Neural cell (in vitro differentiated cells): Measurements from ENCODE around the gene ZMYM3.

Experiments used
- CTCF ChIP-seq: fragments of 450-650 bp; IDR thresholded peaks from 2 replicates; pipeline ENCODE4 v1.5.1; 2014; ENCODE audit warnings: antibody characterized with exemption, mild to moderate bottlenecking, moderate library complexity; ENCODE audit not compliant: poor library complexity, severe bottlenecking
- MXI1 ChIP-seq: fragments of 450-650 bp; conservative IDR thresholded peaks from 2 replicates; pipeline ENCODE4 v1.6.1; 2014; ENCODE audit warnings: antibody characterized with exemption, mild to moderate bottlenecking; ENCODE audit not compliant: poor library complexity, severe bottlenecking
- RAD21 ChIP-seq: fragments of 450-650 bp; conservative IDR thresholded peaks from 2 replicates; pipeline ENCODE4 v1.6.1; 2014; ENCODE audit warnings: antibody characterized with exemption, mild to moderate bottlenecking, moderate library complexity
- TAF1 ChIP-seq: IDR thresholded peaks from 2 replicates; pipeline ENCODE4 v1.6.1; 2012; ENCODE audit warnings: low read depth
- TF ChIP-seq, protein P1 (sequence below): IDR thresholded peaks from 2 replicates; pipeline ENCODE4 v1.6.1; 2012; ENCODE audit warnings: borderline replicate concordance

- TF ChIP-seq TAF1 (no peak), CTCF (no peak), RAD21 (no peak), MXI1 (no peak)
- TF ChIP-seq, protein P1, sequence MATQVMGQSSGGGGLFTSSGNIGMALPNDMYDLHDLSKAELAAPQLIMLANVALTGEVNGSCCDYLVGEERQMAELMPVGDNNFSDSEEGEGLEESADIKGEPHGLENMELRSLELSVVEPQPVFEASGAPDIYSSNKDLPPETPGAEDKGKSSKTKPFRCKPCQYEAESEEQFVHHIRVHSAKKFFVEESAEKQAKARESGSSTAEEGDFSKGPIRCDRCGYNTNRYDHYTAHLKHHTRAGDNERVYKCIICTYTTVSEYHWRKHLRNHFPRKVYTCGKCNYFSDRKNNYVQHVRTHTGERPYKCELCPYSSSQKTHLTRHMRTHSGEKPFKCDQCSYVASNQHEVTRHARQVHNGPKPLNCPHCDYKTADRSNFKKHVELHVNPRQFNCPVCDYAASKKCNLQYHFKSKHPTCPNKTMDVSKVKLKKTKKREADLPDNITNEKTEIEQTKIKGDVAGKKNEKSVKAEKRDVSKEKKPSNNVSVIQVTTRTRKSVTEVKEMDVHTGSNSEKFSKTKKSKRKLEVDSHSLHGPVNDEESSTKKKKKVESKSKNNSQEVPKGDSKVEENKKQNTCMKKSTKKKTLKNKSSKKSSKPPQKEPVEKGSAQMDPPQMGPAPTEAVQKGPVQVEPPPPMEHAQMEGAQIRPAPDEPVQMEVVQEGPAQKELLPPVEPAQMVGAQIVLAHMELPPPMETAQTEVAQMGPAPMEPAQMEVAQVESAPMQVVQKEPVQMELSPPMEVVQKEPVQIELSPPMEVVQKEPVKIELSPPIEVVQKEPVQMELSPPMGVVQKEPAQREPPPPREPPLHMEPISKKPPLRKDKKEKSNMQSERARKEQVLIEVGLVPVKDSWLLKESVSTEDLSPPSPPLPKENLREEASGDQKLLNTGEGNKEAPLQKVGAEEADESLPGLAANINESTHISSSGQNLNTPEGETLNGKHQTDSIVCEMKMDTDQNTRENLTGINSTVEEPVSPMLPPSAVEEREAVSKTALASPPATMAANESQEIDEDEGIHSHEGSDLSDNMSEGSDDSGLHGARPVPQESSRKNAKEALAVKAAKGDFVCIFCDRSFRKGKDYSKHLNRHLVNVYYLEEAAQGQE: no peak
These were observed 55.9 kb downstream of the ZMYM3 start for GRCh38 chrX:71198066-71198465.
